HUDEP-2 (cell line): ENCODE measurements around the gene ATP2B3.

Experiments used
- DNase-seq, 76 experiments: peaks; one replicate each; lab custom pipeline; 2025; ENCODE audit not compliant: unreplicated experiment in 76 of 76; lab: John Stamatoyannopoulos, UW

The ATP2B3 gene

GRCh38 chrX:153517423-153517822 lies at the start of gene ATP2B3:
Gene ATP2B3, plus strand, starts transcription at chrX:153517642. Its CDS starts 18,606 bp downstream, at chrX:153536248.
- no peak for DNase-seq

GRCh38 chrX:153468008-153468580 lies 49.3 kb upstream of the ATP2B3 start:
- DNase-seq: no peak

- peak in 40 of 76 experiments; percentile 1 to 51 (median 20) for DNase-seq
These were observed 47.5 kb upstream of the ATP2B3 start for GRCh38 chrX:153469811-153470410.

- DNase-seq: peak; percentile 2 to 94 (median 82)
These were observed 46.8 kb upstream of the ATP2B3 start, which contains the start of gene HAUS7 for GRCh38 chrX:153470411-153471363. Gene HAUS7, minus strand, starts transcription at chrX:153470576. Its CDS starts 19 bp downstream, at chrX:153470557.

GRCh38 chrX:153471663-153472280 lies 45.7 kb upstream of the ATP2B3 start:
- no peak for DNase-seq

- no peak for DNase-seq
These were observed 44.3 kb upstream of the ATP2B3 start for GRCh38 chrX:153473126-153473525.

- no peak for DNase-seq
These were observed 43.2 kb upstream of the ATP2B3 start for GRCh38 chrX:153474266-153474665.

- DNase-seq: no peak
These were observed 42.7 kb upstream of the ATP2B3 start for GRCh38 chrX:153474718-153475117.

GRCh38 chrX:153475271-153475670 lies 42.2 kb upstream of the ATP2B3 start:
- DNase-seq: no peak

GRCh38 chrX:153475751-153476281 lies 41.6 kb upstream of the ATP2B3 start:
- DNase-seq: no peak

- DNase-seq: no peak
These were observed 40.6 kb upstream of the ATP2B3 start for GRCh38 chrX:153476666-153477363.

- no peak for DNase-seq
These were observed 40.0 kb upstream of the ATP2B3 start for GRCh38 chrX:153477364-153477857.

- no peak for DNase-seq
These were observed 39.5 kb upstream of the ATP2B3 start for GRCh38 chrX:153477901-153478300.

- no peak for DNase-seq
These were observed 38.7 kb upstream of the ATP2B3 start for GRCh38 chrX:153478746-153479145.

GRCh38 chrX:153481043-153481442 lies 36.4 kb upstream of the ATP2B3 start:
- no peak for DNase-seq

GRCh38 chrX:153482376-153483015 lies 34.9 kb upstream of the ATP2B3 start:
- no peak for DNase-seq

GRCh38 chrX:153485396-153486080 lies 31.9 kb upstream of the ATP2B3 start:
- no peak for DNase-seq

- no peak for DNase-seq
These were observed 31.3 kb upstream of the ATP2B3 start for GRCh38 chrX:153486171-153486570.

- no peak for DNase-seq
These were observed 29.8 kb upstream of the ATP2B3 start for GRCh38 chrX:153487590-153488071.
